ENCODE results near the gene POU2AF1.

DNA sequence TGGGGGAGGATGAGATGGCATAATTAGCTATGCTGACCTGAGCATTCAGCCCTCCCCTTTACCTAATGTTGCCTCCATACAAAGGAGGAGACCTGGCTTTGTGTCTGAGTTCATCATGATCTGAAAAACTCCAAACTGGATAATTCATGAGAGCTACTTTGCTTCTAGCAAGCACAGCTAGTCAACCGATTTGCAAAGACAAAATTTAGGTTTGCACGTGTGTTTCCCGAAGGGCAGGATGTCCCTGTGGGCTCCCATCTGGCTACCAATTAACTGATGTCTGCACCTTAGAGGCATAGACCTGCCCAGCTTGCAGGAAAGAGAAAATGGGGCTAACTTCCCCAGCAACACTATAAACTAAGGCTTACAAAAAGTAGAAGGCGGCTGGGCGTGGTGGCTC, 42.2 kb upstream of the POU2AF1 start:
- TF ChIP-seq, protein P1, sequence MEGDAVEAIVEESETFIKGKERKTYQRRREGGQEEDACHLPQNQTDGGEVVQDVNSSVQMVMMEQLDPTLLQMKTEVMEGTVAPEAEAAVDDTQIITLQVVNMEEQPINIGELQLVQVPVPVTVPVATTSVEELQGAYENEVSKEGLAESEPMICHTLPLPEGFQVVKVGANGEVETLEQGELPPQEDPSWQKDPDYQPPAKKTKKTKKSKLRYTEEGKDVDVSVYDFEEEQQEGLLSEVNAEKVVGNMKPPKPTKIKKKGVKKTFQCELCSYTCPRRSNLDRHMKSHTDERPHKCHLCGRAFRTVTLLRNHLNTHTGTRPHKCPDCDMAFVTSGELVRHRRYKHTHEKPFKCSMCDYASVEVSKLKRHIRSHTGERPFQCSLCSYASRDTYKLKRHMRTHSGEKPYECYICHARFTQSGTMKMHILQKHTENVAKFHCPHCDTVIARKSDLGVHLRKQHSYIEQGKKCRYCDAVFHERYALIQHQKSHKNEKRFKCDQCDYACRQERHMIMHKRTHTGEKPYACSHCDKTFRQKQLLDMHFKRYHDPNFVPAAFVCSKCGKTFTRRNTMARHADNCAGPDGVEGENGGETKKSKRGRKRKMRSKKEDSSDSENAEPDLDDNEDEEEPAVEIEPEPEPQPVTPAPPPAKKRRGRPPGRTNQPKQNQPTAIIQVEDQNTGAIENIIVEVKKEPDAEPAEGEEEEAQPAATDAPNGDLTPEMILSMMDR (conservative IDR thresholded peaks at IDR 0.05; ENCODE audit: low read length), result no peak
- TF ChIP-seq EZH2phosphoT487 (IDR thresholded peaks at IDR 0.05; ENCODE audit: borderline replicate concordance), result no peak
